IPS-NIHi11 (cell line): ENCODE measurements around the gene NUAK1.

ENCODE experiments used
- DNase-seq: peaks from one replicate; pipeline ENCODE4 v3.0.0; 2012; ENCODE audit warnings: mixed read lengths, low spot score

NUAK1 gene

DNA sequence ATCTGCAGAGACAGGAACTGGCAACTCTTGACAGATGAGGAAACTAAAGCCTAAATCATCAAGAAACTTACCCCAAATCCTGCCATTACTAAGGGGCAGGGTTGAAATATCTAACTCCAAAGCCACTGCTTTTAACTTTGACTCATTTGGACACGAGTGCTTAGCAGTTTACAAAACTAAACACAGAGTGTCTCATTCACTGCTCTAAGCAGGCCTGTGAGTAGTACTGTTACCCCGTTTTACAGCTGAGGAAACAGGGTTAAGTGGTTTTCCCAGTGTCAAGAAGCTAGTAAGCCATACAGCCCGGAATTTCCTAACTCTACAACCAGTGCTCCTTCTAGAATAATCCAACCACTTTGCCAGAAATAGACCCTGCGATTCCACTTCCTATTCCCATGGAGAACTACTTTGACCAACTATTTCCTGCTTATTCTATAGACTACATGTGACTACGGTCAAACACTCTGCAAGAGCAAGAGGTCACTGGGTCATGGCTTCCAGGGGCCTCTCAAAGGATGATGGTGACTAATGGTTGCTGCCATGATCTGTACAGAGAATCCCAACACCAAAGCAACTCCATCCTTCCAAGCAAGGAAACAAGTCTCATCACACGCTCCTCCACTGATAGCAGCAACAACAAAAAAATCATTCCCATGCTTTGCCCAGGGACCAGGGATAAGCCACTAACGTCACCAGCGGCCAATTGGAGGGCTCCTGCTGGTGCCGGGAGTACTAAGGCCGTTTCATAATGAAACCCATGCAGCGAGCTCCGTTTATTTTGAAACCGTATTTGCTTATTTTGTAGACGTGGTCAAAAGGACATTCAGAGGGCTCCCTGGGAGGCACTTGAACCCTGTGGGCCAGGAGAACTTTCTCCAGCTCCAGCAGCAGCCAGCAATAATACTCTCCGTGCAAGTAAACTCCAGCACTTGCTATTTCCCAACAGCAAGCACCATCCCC is 56.3 kb downstream of the NUAK1 start:
- DNase-seq: no peak

GRCh38 chr12:106081606-106082005 is 57.1 kb downstream of the NUAK1 start:
- DNase-seq: no peak

GRCh38 chr12:106080791-106081170 is 58.0 kb downstream of the NUAK1 start:
- no peak for DNase-seq

GRCh38 chr12:106080041-106080790 is 58.5 kb downstream of the NUAK1 start:
- DNase-seq: no peak

DNA sequence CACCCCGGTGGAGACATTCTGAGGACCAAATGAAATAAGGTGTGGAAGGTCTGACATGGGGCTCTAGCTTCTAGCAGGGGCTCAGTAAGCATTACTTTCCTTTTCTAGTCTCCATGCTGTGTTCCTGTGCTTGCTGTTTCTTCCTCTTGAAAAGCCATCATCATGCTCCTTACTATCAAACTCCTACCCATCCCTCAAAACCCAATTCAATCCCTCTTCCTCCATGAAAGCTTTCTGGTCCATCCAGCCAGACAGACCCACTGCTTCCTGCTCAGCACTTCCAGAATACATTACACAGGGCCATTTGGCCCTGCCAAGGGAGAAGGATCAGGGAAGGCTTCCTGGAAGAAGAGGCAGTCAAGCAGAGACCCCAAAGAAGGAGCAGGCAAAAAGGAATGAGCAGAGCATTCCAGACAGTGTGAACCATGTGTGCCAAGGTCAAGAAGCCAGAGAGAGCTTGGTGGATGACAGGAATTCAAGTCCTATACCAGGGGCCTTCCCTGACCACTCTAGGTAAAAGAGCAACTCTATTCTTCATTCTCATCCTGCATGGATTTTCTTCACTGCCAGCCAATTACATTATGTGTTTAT is 59.5 kb downstream of the NUAK1 start:
- no peak for DNase-seq

DNA sequence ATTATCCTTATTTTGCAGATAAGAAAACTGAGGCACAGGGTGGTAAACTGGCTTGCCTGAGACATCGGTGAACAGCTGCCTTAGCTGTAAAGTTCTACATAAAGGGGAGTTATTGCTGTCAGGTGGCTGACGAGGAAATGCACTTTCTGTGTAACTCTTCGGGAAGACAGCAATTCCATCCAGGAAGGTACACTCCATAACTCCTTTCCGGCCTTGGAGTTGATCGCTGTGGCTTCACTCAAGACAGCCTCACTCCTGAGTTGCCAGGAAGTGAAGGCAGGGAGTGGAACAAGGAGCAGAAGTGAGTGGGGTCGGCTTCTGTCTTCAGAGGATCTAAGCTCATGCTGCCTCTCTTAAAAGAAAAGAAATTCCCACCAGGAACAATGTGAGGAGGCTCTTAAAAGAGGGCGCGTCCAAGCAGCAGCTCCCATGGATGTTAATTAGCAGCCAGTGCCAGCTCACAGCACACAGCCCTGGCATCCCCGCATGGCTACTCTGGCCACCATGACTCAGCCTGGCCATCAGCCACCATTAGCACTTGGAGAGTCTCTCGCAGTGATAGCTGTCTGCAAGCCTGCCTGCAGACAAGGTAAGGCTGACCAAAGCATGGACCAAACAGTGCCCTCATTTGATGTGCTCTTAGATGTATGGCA is 60.3 kb downstream of the NUAK1 start:
- DNase-seq: no peak

DNA sequence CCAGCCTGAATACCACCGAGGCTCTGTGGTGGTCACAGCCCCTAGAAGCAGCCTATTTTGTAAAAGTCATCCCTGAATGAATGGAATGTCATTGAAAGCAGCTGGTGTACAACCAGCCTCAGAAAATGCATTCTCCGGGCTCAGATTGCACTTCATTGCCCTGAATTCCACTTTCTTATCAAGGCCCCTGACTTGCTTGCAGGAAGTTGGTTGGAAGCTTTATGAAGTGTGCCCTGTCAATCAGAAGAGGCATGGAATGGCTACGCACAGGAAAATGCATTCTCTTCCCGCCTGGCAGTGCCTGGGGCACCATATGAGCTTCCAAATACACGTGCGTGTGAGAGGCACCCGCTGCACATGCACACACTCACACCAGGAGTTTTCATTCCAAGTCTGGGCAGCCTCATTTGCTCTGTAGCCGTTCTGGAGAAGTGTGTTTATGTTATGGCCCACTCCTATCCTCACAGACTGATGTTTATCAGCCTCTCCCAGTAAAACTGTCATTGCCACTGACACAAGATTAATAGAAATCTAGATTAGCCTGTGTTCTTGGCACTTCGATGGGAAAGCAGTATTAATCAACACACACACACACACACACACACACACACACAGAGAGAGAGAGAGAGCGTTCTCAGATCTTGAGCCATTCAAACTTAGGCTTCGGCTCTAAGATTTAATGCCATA is 63.9 kb downstream of the NUAK1 start:
- DNase-seq: no peak

GRCh38 chr12:106074361-106074705 is 64.4 kb downstream of the NUAK1 start:
- no peak for DNase-seq

DNA sequence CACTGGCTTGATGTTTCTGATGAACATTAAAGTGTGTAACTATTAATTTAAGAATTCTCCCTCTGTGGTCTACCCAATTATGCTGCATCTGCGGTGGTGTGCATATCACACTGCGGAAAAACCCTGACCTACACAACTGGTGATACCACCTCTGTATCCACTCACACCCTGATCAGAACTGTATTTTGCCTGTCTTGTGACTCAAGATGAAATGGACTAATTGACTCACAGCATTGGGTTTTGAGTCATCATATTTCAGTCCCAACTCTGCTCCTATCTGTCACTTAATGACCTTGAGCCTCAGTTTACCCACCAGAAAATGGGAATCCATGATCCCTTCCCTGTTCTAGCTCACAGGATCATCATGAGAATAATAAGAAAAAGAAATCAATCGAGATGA is 65.6 kb downstream of the NUAK1 start:
- no peak for DNase-seq

GRCh38 chr12:106072751-106073150 is 66.0 kb downstream of the NUAK1 start:
- DNase-seq: no peak

DNA sequence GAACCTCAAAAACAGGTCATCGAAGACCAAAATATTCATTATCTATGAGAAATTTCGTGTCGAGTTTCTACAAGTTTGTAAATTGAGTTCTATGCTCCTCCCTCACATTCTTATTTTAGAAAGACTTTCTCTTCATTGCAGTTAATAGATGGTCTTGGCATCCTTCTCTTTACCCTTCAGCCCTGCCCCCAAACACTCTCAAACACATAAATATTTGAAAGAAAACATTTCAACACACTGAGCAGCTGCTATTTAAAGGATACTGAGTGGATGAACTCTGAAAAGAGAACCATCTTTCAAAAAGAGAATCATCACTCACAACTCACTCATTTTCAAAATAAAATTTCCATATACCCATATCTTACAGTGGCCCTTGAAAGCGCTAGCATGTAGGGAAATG is 67.1 kb downstream of the NUAK1 start:
- DNase-seq: no peak

DNA sequence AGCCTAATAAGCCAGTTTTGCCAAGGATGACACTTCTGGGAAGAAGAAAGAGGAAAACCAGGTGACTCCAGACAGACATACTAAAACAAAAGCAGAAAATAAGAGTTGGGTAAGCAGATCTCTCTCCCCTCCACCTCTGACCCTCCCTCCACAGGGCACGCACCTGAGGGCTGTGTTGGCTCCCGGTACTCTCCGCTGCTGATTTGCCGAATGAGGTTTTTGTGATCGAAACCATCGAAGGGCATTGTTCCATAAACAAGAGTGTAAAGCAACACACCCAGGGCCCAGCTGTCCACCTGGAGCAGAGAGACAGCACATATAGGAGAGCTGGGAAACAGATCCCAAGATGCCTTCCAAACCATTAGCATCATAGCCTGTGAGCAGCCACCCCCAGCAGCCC is 68.1 kb downstream of the NUAK1 start:
- DNase-seq: no peak

GRCh38 chr12:106070147-106070546 is 68.6 kb downstream of the NUAK1 start:
- no peak for DNase-seq

DNA sequence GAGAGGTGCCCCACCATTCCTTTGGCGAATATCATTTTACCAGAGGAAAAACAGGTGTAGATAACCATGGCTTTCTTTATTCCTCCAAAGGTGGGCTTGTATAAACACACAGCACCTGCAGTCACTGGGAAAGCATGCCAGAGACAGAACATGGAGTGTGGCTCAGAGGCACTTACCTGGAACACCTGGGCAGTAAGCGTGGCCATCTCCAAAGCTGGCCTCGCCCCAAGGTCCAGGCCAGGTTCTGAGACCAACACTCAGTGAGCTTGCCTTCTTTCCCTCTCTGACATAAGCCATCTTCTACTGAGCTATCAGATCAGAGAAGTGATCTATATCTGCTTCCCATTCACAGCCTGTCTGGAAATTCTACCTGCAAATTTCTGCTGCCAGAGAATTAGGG is 70.5 kb downstream of the NUAK1 start:
- DNase-seq: no peak

GRCh38 chr12:106067606-106068205 is 71.0 kb downstream of the NUAK1 start:
- no peak for DNase-seq

GRCh38 chr12:106066726-106067325 is 71.9 kb downstream of the NUAK1 start:
- no peak for DNase-seq

- no peak for DNase-seq
These were observed 72.6 kb downstream of the NUAK1 start for GRCh38 chr12:106066051-106066705.

- no peak for DNase-seq
These were observed 73.2 kb downstream of the NUAK1 start for GRCh38 chr12:106065506-106065905.

DNA sequence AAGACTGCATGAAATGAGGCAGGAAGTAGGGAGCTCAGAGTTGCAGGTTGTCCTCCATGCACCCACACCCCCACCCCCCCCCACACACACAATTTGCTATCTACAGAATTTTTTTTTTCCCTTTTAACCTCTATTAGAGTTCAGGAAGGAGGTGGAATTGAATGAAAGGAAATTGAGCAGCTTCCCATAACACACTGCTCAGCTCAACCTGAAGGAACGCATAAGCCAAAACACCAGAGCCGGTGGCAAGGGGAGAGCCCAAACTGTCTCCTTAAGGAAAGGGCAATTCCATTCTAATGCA is 74.1 kb downstream of the NUAK1 start:
- DNase-seq: no peak

GRCh38 chr12:106063826-106064720 is 74.7 kb downstream of the NUAK1 start:
- DNase-seq: no peak
